GM12878 (cell line): Measurements from ENCODE around the gene COQ9. TPM values are rescaled to one million over a fixed set of nuclear protein-coding genes. Genes with fewer than 3 reads are reported as not detected.

Experiments
- ATAC-seq: fragments of 200-7000 bp; cut with Tn5 transposase; 3 replicates; pipeline ENCODE4 v1.9.1; 2020; ENCODE audit warnings: mild to moderate bottlenecking, moderate library complexity
- BruUV-seq: library from RNA; stranded (reverse); fragments of 400-500 nt; replicated peaks from 2 replicates; lab custom pipeline; 2021; lab: Mats Ljungman, UMichigan
- CTCF ChIA-PET: fragments of 300-600 bp; sonication (Branson Sonifier 250); formaldehyde crosslinking; extraction: SDS; loops from one replicate; lab custom pipeline; 2021; ENCODE audit warnings: inconsistent platforms; lab: Yijun Ruan, JAX
- POLR2A ChIA-PET: fragments of 350-600 bp; formaldehyde crosslinking; extraction: SDS; loops from one replicate; lab custom pipeline; 2021; ENCODE audit warnings: inconsistent platforms; lab: Charles Lee
- RAD21 ChIA-PET: fragments of 300-600 bp; sonication (Branson Sonifier 250); formaldehyde crosslinking; loops from one replicate; lab custom pipeline; 2023; ENCODE audit warnings: antibody characterized with exemption; ENCODE audit not compliant: unreplicated experiment; lab: Charles Lee
- SMC1A ChIA-PET: fragments of 300-600 bp; sonication (Branson Sonifier 250); formaldehyde crosslinking; loops from one replicate; lab custom pipeline; 2023; ENCODE audit not compliant: unreplicated experiment, uncharacterized antibody; lab: Charles Lee
- DNase-seq: peaks from one replicate; pipeline ENCODE4 v3.0.0-alpha.2; 2011; ENCODE audit warnings: low read depth, low spot score
- FAIRE-seq: peaks from 3 replicates; lab custom pipeline; 2011; peaks lifted over from hg19 to GRCh38; lab: Jason Lieb, UNC
- H2AFZ ChIP-seq: 2 replicates; pipeline ENCODE4 v1.6.0; 2011; ENCODE audit warnings: low read depth, low read length, control low read depth; ENCODE audit not compliant: control insufficient read depth
- H3K27ac ChIP-seq: 2 replicates; pipeline ENCODE4 v1.5.1; 2011; ENCODE audit warnings: control low read depth; ENCODE audit not compliant: control insufficient read depth, insufficient read depth
- H3K27me3 ChIP-seq, 2 experiments: replicated peaks in 1 of 2; 2 replicates each; pipeline versions ENCODE4 v1.6.0 to v1.6.1; 2011; ENCODE audit warnings: low read length in 1 of 2; ENCODE audit not compliant: control insufficient read depth in 2 of 2, insufficient read depth in 2 of 2
- H3K36me3 ChIP-seq, 2 experiments: 2 replicates each; pipeline ENCODE4 v1.5.1; 2011; ENCODE audit warnings: low read length in 1 of 2; ENCODE audit not compliant: control insufficient read depth in 2 of 2, insufficient read depth in 2 of 2
- H3K4me1 ChIP-seq: 2 replicates; pipeline ENCODE4 v1.6.1; 2011; ENCODE audit warnings: mild to moderate bottlenecking, low read length, moderate library complexity, mixed read lengths; ENCODE audit not compliant: control insufficient read depth, insufficient read depth
- H3K4me2 ChIP-seq: 2 replicates; pipeline ENCODE4 v1.6.0; 2011; ENCODE audit warnings: control low read depth; ENCODE audit not compliant: control insufficient read depth, insufficient read depth
- H3K4me3 ChIP-seq: fragments of 200-600 bp; sonication (generic); 2 replicates; pipeline ENCODE4 v1.5.1; 2016
- H3K79me2 ChIP-seq: 2 replicates; pipeline ENCODE4 v1.6.0; 2011; ENCODE audit warnings: low read length; ENCODE audit not compliant: control insufficient read depth, insufficient read depth
- H3K9ac ChIP-seq: 2 replicates; pipeline ENCODE4 v1.8.0; 2011; ENCODE audit warnings: low read length, control low read depth, mixed read lengths; ENCODE audit not compliant: control insufficient read depth, insufficient read depth
- H3K9me3 ChIP-seq: replicated peaks from 3 replicates; pipeline ENCODE4 v1.5.1; 2011; ENCODE audit warnings: mild to moderate bottlenecking, low read length; ENCODE audit not compliant: control insufficient read depth, insufficient read depth
- H4K20me1 ChIP-seq: 2 replicates; pipeline ENCODE4 v1.6.0; 2011; ENCODE audit not compliant: control insufficient read depth, insufficient read depth
- BHLHE40 ChIP-seq, 2 experiments: fragments of 450-650 bp in 1 of 2; IDR thresholded peaks; 2 replicates each; pipeline ENCODE4 v1.6.1; 2011 to 2017; ENCODE audit warnings: low read depth in 2 of 2, borderline replicate concordance in 1 of 2, improper control_type of control experiment in 1 of 2, low read length in 1 of 2, mild to moderate bottlenecking in 1 of 2
- BRCA1 ChIP-seq: IDR thresholded peaks from 2 replicates; pipeline ENCODE4 v1.6.1; 2011; ENCODE audit warnings: low read depth, low read length, improper control_type of control experiment
- HDAC6 ChIP-seq: fragments of 200-600 bp; sonication (generic); IDR thresholded peaks from one replicate; pipeline ENCODE4 v1.8.0; 2017; ENCODE audit warnings: antibody characterized with exemption; ENCODE audit not compliant: unreplicated experiment
- JUNB ChIP-seq: IDR thresholded peaks from 2 replicates; pipeline ENCODE4 v1.6.1; 2016; ENCODE audit warnings: antibody characterized with exemption, mild to moderate bottlenecking
- MEF2A ChIP-seq: IDR thresholded peaks from 2 replicates; pipeline ENCODE4 v1.6.1; 2011; ENCODE audit warnings: low read depth, mild to moderate bottlenecking, low read length, moderate library complexity; ENCODE audit not compliant: insufficient read depth
- MEF2B ChIP-seq: fragments of 450-650 bp; IDR thresholded peaks from 2 replicates; pipeline ENCODE4 v1.6.1; 2018; ENCODE audit warnings: mild to moderate bottlenecking, moderate library complexity; ENCODE audit not compliant: partially characterized antibody, poor library complexity, severe bottlenecking
- SMC3 ChIP-seq: IDR thresholded peaks from 2 replicates; pipeline ENCODE4 v1.6.1; 2011; ENCODE audit warnings: low read length, improper control_type of control experiment, borderline replicate concordance
- SREBF1 ChIP-seq: IDR thresholded peaks from 2 replicates; pipeline ENCODE4 v1.6.1; 2012; ENCODE audit warnings: mild to moderate bottlenecking, low read length
- WRNIP1 ChIP-seq: IDR thresholded peaks from 2 replicates; pipeline ENCODE4 v1.6.1; 2011; ENCODE audit warnings: low read depth, low read length, improper control_type of control experiment, borderline replicate concordance
- WGBS: methylation state at CpG from one replicate; pipeline ENCODE4 v1.1.6; 2016; ENCODE audit warnings: low lambda C conversion rate; ENCODE audit not compliant: insufficient replicate concordance, insufficient coverage; ENCODE audit errors: missing lambda C conversion rate; 5-methylcytosine and 5-hydroxymethylcytosine counted together
- in situ Hi-C: fragments of 300-500 bp; cut with MboI; formaldehyde crosslinking; loops from 9 replicates; pipeline ENCODE4 v1.14.3; 2018; ENCODE audit warnings: mixed read lengths
- intact Hi-C: fragments of 100-400 bp; cut with micrococcal nuclease; formaldehyde crosslinking; loops from one replicate; pipeline ENCODE4 v1.14.2; 2022; ENCODE audit not compliant: unreplicated experiment
- polyA plus RNA-seq, 11 experiments: library from polyadenylated mRNA; depleted of rRNA in 4 of 11; unstranded in 6 of 11; stranded (reverse) in 5 of 11; fragments of >200 nt; fragmentation: Nextera tagmentation in 4 of 11; fragmentation: Illumina TruSeq in 1 of 11; extraction: Ambion mirVana in 4 of 11; extraction: Trizol in 1 of 11; gene quantifications; 1 replicate in 1 of 11; 2 replicates in 10 of 11; pipeline versions ENCODE4 v1.2.1 to v1.2.3, GENCODE V29; 2011 to 2016; ENCODE audit warnings: inconsistent platforms in 2 of 11, missing spikeins in 2 of 11, low read depth in 1 of 11
- total RNA-seq, 4 experiments: library from RNA; depleted of rRNA in 3 of 4; stranded (reverse); fragments of >200 nt in 3 of 4; fragmentation: Illumina TruSeq in 1 of 4; extraction: Trizol in 1 of 4; gene quantifications; 2 replicates each; pipeline versions ENCODE4 v1.2.1 to v1.2.3, GENCODE V29; 2013 to 2021
- TF ChIP-seq, protein P1 (sequence below): IDR thresholded peaks from 2 replicates; pipeline ENCODE4 v1.6.1; 2012; ENCODE audit warnings: low read depth, low read length, improper control_type of control experiment

Gene COQ9
- total and polyA plus RNA-seq, 10 of the 15 experiments (the other 5 are each of a cell fraction or from before 2014, with no cell fraction given) = 24.1 to 79.7 (median 50.1) TPM

DNA sequence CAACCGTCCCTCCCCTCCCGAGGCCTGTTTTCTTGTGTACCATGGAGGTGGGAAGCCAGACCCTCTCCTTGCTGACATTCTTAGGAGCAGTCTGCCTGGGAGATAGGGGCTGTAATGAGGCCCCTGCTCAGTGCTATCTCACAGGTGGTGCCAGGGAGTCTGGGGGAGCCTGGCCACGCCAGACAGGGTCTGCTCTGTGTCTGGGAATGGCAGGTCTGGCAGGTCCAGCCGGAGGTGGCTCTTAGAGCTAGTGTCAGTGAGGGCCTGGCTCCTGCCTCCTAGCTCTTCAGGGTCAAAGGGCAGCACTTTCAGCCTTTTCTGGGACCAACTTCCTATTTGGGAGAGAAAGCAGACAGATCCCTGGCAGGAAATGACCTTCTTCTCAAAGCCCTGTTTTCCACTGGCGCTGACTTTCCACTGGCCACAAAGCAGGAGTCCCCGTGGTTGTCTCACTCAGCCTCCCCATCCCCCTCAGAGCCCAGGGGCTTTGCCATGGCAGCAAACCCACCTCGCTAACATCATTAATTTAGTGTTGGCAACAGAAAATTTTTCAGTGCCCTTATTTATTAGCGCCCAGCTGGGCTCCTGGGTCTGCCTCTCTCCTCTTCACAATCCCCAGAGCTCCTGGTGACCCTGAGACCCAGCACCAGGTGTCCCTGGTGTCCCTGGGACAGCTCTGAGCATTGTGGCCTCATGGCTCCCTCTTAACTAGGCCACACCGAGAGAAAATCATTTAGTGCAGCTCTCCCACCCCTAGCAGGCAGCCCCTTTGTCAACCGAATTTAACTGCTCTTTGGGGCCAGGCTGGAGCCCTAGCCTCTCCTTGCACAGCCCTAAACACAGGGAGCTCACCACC lies 63.0 kb downstream of the COQ9 start:
- ATAC-seq (no peak), FAIRE-seq (no peak), DNase-seq (no peak)
- in situ Hi-C loops = no loop called here
- intact Hi-C loops = loop anchor here (2.0 kb wide), 1 partner anchor 87 kb away; no protein-coding TSS in a partner anchor
- 40% methylated on average over 10 of the region's 10 CpGs for WGBS
- ChIA-PET CTCF (interaction anchor here (1.0 to 2.7 kb wide), 3 partner anchors 9 to 94 kb away, joined by 4 to 9 read pairs (median 5); partner anchors contain the start of gene DOK4), SMC1A (interaction anchor here (0.7 to 1.5 kb wide), 2 partner anchors 9 to 13 kb away, joined by 3 read pairs; no protein-coding TSS in a partner anchor), POLR2A (no interaction called here), RAD21 (no interaction called here)
- H4K20me1 ChIP-seq = no peaks in the 10 kb centered on the region
- peaks cover 0 to 3% of the 10 kb centered on the region in 2 experiments; a peak in 2 of 4 replicates for H3K36me3 ChIP-seq
- no peak overlapping the region for H3K4me3 ChIP-seq
- H3K27me3 ChIP-seq = no peaks in the 10 kb centered on the region; a peak in 2 of 4 replicates
- H3K9ac ChIP-seq = no peak overlapping the region
- TF ChIP-seq BRCA1 = no peak
- no peak for TF ChIP-seq SMC3
- no peak for TF ChIP-seq MEF2B
- no peak for TF ChIP-seq WRNIP1
- TF ChIP-seq SREBF1 = no peak
- no peak for TF ChIP-seq BHLHE40 (IDR thresholded peaks at IDR 0.05; ENCODE audit: borderline replicate concordance in 1 of 2, low read depth in 2 of 2, low read length in 1 of 2)
- TF ChIP-seq, protein P1, sequence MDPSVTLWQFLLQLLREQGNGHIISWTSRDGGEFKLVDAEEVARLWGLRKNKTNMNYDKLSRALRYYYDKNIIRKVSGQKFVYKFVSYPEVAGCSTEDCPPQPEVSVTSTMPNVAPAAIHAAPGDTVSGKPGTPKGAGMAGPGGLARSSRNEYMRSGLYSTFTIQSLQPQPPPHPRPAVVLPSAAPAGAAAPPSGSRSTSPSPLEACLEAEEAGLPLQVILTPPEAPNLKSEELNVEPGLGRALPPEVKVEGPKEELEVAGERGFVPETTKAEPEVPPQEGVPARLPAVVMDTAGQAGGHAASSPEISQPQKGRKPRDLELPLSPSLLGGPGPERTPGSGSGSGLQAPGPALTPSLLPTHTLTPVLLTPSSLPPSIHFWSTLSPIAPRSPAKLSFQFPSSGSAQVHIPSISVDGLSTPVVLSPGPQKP = no peak
- TF ChIP-seq HDAC6 = no peak
- TF ChIP-seq JUNB = no peak
- no peak for TF ChIP-seq MEF2A
- BruUV-seq = no TSS peak
- H3K9me3 ChIP-seq = no peaks in the 10 kb centered on the region
- no peak overlapping the region for H2AFZ ChIP-seq
- H3K79me2 ChIP-seq = no peaks in the 10 kb centered on the region
- no peak overlapping the region for H3K27ac ChIP-seq
- no peaks in the 10 kb centered on the region for H3K4me1 ChIP-seq
- no peak overlapping the region for H3K4me2 ChIP-seq

Other genes starting within 250 kb of the COQ9 start
Only the 7 nearest of the 13 such genes appear.
- 114 and 118 TPM in 2 replicates for gene CCL22, start 88.7 kb upstream of the COQ9 start, total RNA-seq (2014; rRNA removed)
- 132 and 137 TPM in 2 replicates for gene CCL22, start 88.7 kb upstream of the COQ9 start, total RNA-seq (2014; rRNA removed; fragmentation: Illumina TruSeq; extraction: Trizol)
- 704 and 775 TPM in 2 replicates for gene CCL22, start 88.7 kb upstream of the COQ9 start, total RNA-seq (2021)
- 14.5 and 38.0 TPM in 2 replicates for gene CCL22, start 88.7 kb upstream of the COQ9 start, polyA plus RNA-seq (2011; rRNA removed)
- gene CCL22, start 88.7 kb upstream of the COQ9 start, polyA plus RNA-seq (2014; fragmentation: Illumina TruSeq; extraction: Trizol) = 508 and 540 TPM in 2 replicates
- gene CCL22, start 88.7 kb upstream of the COQ9 start, polyA plus RNA-seq (2014; fragmentation: Nextera tagmentation; extraction: Ambion mirVana) = 100 to 1,000 TPM; 581 to 591 TPM
- gene CCL22, start 88.7 kb upstream of the COQ9 start, polyA plus RNA-seq (2014; rRNA removed) = 221 and 240 TPM in 2 replicates
- gene CCL22, start 88.7 kb upstream of the COQ9 start, polyA plus RNA-seq (2016; fragmentation: Nextera tagmentation; extraction: Ambion mirVana) = 100 to 1,000 TPM; 347 to 350 TPM
- 0.68 and 1.1 TPM in 2 replicates for gene CX3CL1, start 75.0 kb upstream of the COQ9 start, total RNA-seq (2014; rRNA removed)
- 0.31 and 0.41 TPM in 2 replicates for gene CX3CL1, start 75.0 kb upstream of the COQ9 start, total RNA-seq (2014; rRNA removed; fragmentation: Illumina TruSeq; extraction: Trizol)
- 0.77 and 1.2 TPM in 2 replicates for gene CX3CL1, start 75.0 kb upstream of the COQ9 start, total RNA-seq (2021)
- 0.59 and 1.2 TPM in 2 replicates for gene CX3CL1, start 75.0 kb upstream of the COQ9 start, polyA plus RNA-seq (2011; rRNA removed)
- gene CX3CL1, start 75.0 kb upstream of the COQ9 start, polyA plus RNA-seq (2014; fragmentation: Illumina TruSeq; extraction: Trizol) = 0.48 and 0.60 TPM in 2 replicates
- under 1 TPM; 0.03 to 0.05 TPM for gene CX3CL1, start 75.0 kb upstream of the COQ9 start, polyA plus RNA-seq (2014; fragmentation: Nextera tagmentation; extraction: Ambion mirVana)
- gene CX3CL1, start 75.0 kb upstream of the COQ9 start, polyA plus RNA-seq (2014; rRNA removed) = 0.63 and 1.2 TPM in 2 replicates
- gene CX3CL1, start 75.0 kb upstream of the COQ9 start, polyA plus RNA-seq (2016; fragmentation: Nextera tagmentation; extraction: Ambion mirVana) = under 1 TPM; 0.16 to 0.18 TPM
- gene CCL17, start 42.7 kb upstream of the COQ9 start, total RNA-seq (2014; rRNA removed) = 66.1 and 72.0 TPM in 2 replicates
- gene CCL17, start 42.7 kb upstream of the COQ9 start, total RNA-seq (2014; rRNA removed; fragmentation: Illumina TruSeq; extraction: Trizol) = 54.8 and 54.9 TPM in 2 replicates
- gene CCL17, start 42.7 kb upstream of the COQ9 start, total RNA-seq (2021) = 33.1 and 39.5 TPM in 2 replicates
- gene CCL17, start 42.7 kb upstream of the COQ9 start, polyA plus RNA-seq (2011; rRNA removed) = 0.92 and 1.2 TPM in 2 replicates
- gene CCL17, start 42.7 kb upstream of the COQ9 start, polyA plus RNA-seq (2014; fragmentation: Illumina TruSeq; extraction: Trizol) = 26.2 and 55.9 TPM in 2 replicates
- 10 to 100 TPM; 26.4 to 31.2 TPM for gene CCL17, start 42.7 kb upstream of the COQ9 start, polyA plus RNA-seq (2014; fragmentation: Nextera tagmentation; extraction: Ambion mirVana)
- gene CCL17, start 42.7 kb upstream of the COQ9 start, polyA plus RNA-seq (2014; rRNA removed) = 84.9 and 107 TPM in 2 replicates
- 10 to 100 TPM; 28.3 to 35.2 TPM for gene CCL17, start 42.7 kb upstream of the COQ9 start, polyA plus RNA-seq (2016; fragmentation: Nextera tagmentation; extraction: Ambion mirVana)
- 54.3 and 55.0 TPM in 2 replicates for gene CIAPIN1, start 94 bp upstream of the COQ9 start, total RNA-seq (2014; rRNA removed)
- 43.0 and 46.2 TPM in 2 replicates for gene CIAPIN1, start 94 bp upstream of the COQ9 start, total RNA-seq (2014; rRNA removed; fragmentation: Illumina TruSeq; extraction: Trizol)
- 51.4 and 53.3 TPM in 2 replicates for gene CIAPIN1, start 94 bp upstream of the COQ9 start, total RNA-seq (2021)
- 42.0 and 50.0 TPM in 2 replicates for gene CIAPIN1, start 94 bp upstream of the COQ9 start, polyA plus RNA-seq (2011; rRNA removed)
- 53.6 and 59.0 TPM in 2 replicates for gene CIAPIN1, start 94 bp upstream of the COQ9 start, polyA plus RNA-seq (2014; fragmentation: Illumina TruSeq; extraction: Trizol)
- 100 to 1,000 TPM; 118 to 150 TPM for gene CIAPIN1, start 94 bp upstream of the COQ9 start, polyA plus RNA-seq (2014; fragmentation: Nextera tagmentation; extraction: Ambion mirVana)
- 44.8 and 52.7 TPM in 2 replicates for gene CIAPIN1, start 94 bp upstream of the COQ9 start, polyA plus RNA-seq (2014; rRNA removed)
- 10 to 100 TPM; 90.9 to 92.2 TPM for gene CIAPIN1, start 94 bp upstream of the COQ9 start, polyA plus RNA-seq (2016; fragmentation: Nextera tagmentation; extraction: Ambion mirVana)
- gene POLR2C, start 15.2 kb downstream of the COQ9 start, total RNA-seq (2014; rRNA removed) = 78.7 and 88.8 TPM in 2 replicates
- gene POLR2C, start 15.2 kb downstream of the COQ9 start, total RNA-seq (2014; rRNA removed; fragmentation: Illumina TruSeq; extraction: Trizol) = 44.1 and 45.0 TPM in 2 replicates
- gene POLR2C, start 15.2 kb downstream of the COQ9 start, total RNA-seq (2021) = 45.0 and 46.5 TPM in 2 replicates
- gene POLR2C, start 15.2 kb downstream of the COQ9 start, polyA plus RNA-seq (2011; rRNA removed) = 60.6 and 93.0 TPM in 2 replicates
- 52.2 and 59.5 TPM in 2 replicates for gene POLR2C, start 15.2 kb downstream of the COQ9 start, polyA plus RNA-seq (2014; fragmentation: Illumina TruSeq; extraction: Trizol)
- 10 to 100 TPM; 26.9 to 40.2 TPM for gene POLR2C, start 15.2 kb downstream of the COQ9 start, polyA plus RNA-seq (2014; fragmentation: Nextera tagmentation; extraction: Ambion mirVana)
- 70.0 and 77.6 TPM in 2 replicates for gene POLR2C, start 15.2 kb downstream of the COQ9 start, polyA plus RNA-seq (2014; rRNA removed)
- 10 to 100 TPM; 56.6 to 59.0 TPM for gene POLR2C, start 15.2 kb downstream of the COQ9 start, polyA plus RNA-seq (2016; fragmentation: Nextera tagmentation; extraction: Ambion mirVana)
- 2.1 and 2.2 TPM in 2 replicates for gene DOK4, start 39.0 kb downstream of the COQ9 start, total RNA-seq (2014; rRNA removed)
- 1.1 and 1.2 TPM in 2 replicates for gene DOK4, start 39.0 kb downstream of the COQ9 start, total RNA-seq (2014; rRNA removed; fragmentation: Illumina TruSeq; extraction: Trizol)
- 2.9 and 3.0 TPM in 2 replicates for gene DOK4, start 39.0 kb downstream of the COQ9 start, total RNA-seq (2021)
- 4.1 and 7.0 TPM in 2 replicates for gene DOK4, start 39.0 kb downstream of the COQ9 start, polyA plus RNA-seq (2011; rRNA removed)
- 0.60 and 1.6 TPM in 2 replicates for gene DOK4, start 39.0 kb downstream of the COQ9 start, polyA plus RNA-seq (2014; fragmentation: Illumina TruSeq; extraction: Trizol)
- gene DOK4, start 39.0 kb downstream of the COQ9 start, polyA plus RNA-seq (2014; fragmentation: Nextera tagmentation; extraction: Ambion mirVana) = under 1 TPM in 1 of 2 experiments, not detected in 1; 0.20 TPM
- 2.4 and 2.9 TPM in 2 replicates for gene DOK4, start 39.0 kb downstream of the COQ9 start, polyA plus RNA-seq (2014; rRNA removed)
- 1 to 10 TPM; 3.4 to 3.6 TPM for gene DOK4, start 39.0 kb downstream of the COQ9 start, polyA plus RNA-seq (2016; fragmentation: Nextera tagmentation; extraction: Ambion mirVana)
- gene CCDC102A, start 89.1 kb downstream of the COQ9 start, total RNA-seq (2014; rRNA removed) = 3.5 and 5.9 TPM in 2 replicates
- 1.2 and 1.6 TPM in 2 replicates for gene CCDC102A, start 89.1 kb downstream of the COQ9 start, total RNA-seq (2014; rRNA removed; fragmentation: Illumina TruSeq; extraction: Trizol)
- gene CCDC102A, start 89.1 kb downstream of the COQ9 start, total RNA-seq (2021) = 5.1 and 5.6 TPM in 2 replicates
- gene CCDC102A, start 89.1 kb downstream of the COQ9 start, polyA plus RNA-seq (2011; rRNA removed) = 2.2 and 5.1 TPM in 2 replicates
- 0.59 and 0.76 TPM in 2 replicates for gene CCDC102A, start 89.1 kb downstream of the COQ9 start, polyA plus RNA-seq (2014; fragmentation: Illumina TruSeq; extraction: Trizol)
- under 1 TPM; 0.03 to 0.53 TPM for gene CCDC102A, start 89.1 kb downstream of the COQ9 start, polyA plus RNA-seq (2014; fragmentation: Nextera tagmentation; extraction: Ambion mirVana)
- 3.3 and 4.1 TPM in 2 replicates for gene CCDC102A, start 89.1 kb downstream of the COQ9 start, polyA plus RNA-seq (2014; rRNA removed)
- 1 to 10 TPM in 1 of 2 experiments, under 1 TPM in 1; 0.63 to 3.3 TPM for gene CCDC102A, start 89.1 kb downstream of the COQ9 start, polyA plus RNA-seq (2016; fragmentation: Nextera tagmentation; extraction: Ambion mirVana)